Hematopoietic multipotent progenitor cell treated with erythropoietin and hydrocortisone succinate and interleukin-3 and kit ligand, for 15 days (in vitro differentiated cells): ENCODE data around the gene TAS2R38.
"Not testable (repeated sequence)": the region's sequence is repeated elsewhere in the genome, so short reads cannot be mapped to it uniquely, and the experiment has no call there.

ENCODE experiments used
- DNase-seq: peaks from one replicate; pipeline ENCODE4 v3.0.0-alpha.2; 2015; ENCODE audit warnings: low spot score

The TAS2R38 gene

GRCh38 chr7:141973673-141974072 lies at the start of gene TAS2R38:
TAS2R38 (minus strand) TSS chr7:141973773; CDS start chr7:141973689, 84 bp downstream.
- no peak for DNase-seq

DNA sequence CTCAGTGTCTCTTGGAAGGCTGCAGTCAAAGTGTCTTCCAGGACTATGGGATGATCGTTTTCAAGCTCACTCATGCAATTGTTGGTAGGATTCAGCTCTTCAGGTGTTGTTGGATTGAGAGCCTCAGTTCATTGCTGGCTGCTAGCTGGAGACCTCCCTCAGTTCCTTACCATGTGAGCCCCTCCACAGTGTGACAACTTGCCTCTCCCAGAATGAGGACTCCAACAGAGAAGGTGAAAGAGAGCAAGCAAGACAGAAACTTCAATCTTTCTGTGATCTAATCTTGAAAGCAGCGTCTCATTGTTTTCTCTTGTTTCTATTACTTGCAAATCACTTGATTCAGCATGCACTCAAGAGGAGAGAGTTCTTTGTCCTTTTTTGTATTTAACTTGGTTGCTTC lies 44.6 kb upstream of the TAS2R38 start:
- DNase-seq, result no peak

DNA sequence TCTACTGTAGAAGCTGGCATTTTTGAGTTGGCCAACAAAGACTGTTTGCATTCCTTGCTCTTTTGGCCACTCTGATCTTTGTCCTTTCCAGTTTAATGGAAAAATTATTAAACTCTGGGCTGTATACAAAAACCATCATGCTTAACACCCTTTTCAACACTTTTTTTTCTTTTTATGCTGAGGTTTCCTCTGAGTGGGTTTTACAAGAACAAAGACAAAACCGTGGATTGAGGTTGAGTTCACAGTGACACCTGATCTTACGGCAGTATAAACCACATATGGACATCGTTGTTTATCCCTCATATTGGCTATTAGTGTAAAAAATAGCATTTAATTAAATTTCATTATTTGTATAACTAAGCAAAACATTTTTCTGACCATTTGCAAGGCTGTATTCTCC lies 43.9 kb upstream of the TAS2R38 start:
- no peak for DNase-seq

DNA sequence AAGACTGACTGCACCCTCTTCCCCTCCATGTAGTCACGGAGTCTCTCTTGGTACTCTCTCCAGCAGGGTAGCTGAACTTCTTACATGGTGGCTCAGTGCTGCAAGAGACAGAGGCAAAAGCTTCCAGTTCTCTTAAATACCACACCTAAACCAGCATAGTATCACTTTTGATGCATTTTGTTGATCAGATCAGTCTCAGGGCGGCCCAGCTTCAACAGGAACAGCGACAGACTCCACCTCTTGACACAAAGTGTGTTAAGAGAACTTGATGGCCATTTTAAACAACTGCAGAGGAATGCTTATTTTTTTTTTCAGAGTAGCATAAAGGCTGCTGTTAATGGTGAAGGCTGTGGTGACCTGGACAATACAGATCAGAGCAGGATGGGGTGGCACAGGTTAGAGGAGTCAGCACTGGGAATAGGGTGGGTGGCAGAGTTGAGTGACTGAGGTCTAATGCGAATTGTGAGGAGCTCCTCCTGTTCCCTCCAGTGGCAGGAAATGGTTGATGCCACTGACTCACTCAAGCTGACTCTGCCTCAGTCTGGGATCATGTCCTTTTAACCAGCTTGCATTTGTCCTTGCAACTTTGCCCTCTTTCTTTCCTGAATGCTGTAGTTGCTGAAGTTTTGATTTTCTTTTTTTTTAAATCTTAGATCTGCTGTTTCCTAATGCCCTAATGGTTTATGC lies 39.4 kb upstream of the TAS2R38 start:
- DNase-seq, result no peak

- DNase-seq, result no peak
Measured at GRCh38 chr7:142010952-142011548, 37.5 kb upstream of the TAS2R38 start.

DNA sequence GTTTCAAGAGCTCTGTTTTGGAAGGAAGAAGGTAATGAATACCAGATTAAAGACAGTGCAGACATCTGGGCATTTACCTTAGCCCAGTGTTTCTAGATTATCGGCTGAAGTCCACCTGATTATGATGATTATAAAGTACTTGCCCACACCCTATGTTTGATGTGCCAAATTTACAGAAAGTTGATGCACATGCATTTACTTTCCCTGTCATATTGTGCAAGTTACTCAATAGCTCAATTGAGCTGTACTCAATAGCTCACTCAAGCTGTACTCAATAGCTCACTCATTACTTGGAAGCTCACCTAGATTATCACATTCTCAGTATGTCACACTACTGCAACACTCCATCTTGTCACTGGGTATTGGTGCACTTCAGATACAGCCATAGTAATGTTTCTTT lies 35.6 kb upstream of the TAS2R38 start:
- no peak for DNase-seq

DNA sequence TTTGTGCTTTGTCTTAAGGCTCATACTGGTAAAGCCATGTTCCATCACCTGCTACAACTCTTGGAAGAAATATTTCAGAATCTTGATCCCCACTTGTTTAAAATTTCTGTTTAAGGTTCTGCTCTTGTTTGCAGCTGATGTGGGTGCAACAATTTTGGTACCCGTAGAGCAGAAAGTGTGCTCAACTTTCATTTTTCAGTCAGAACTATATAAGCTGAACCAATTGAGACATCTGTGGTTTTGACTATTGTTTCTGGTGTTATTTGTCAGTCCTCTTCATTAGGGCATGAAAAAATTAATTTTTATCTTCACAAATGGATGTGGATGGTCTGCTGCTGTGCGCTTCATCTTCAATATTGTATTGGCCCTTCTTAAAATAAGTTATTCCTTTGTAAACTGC lies 33.0 kb upstream of the TAS2R38 start:
- no peak for DNase-seq

- DNase-seq, result no peak
Measured at GRCh38 chr7:142002179-142002578, 28.6 kb upstream of the TAS2R38 start.

- DNase-seq, result no peak
Measured at GRCh38 chr7:142001163-142001874, 27.7 kb upstream of the TAS2R38 start.

DNA sequence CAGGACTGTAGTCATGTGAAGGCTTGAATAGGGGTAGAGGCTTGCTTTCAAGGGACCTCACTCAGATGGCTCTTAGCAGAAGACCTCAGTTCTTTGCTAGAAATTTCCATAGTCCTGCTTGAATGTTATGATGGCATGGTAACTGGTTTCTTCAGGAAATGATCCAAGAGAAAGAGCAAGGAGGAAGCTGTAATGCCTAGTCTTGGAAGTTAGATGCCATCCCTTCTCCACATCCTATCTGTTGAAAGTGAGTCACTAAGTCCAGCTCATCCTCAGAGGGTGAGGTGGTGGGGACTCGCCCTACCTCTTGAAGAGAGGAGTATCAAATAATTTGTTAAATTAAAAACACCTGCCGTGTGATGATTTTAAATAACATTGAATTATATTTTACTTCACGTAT lies 26.7 kb upstream of the TAS2R38 start:
- no peak for DNase-seq

DNA sequence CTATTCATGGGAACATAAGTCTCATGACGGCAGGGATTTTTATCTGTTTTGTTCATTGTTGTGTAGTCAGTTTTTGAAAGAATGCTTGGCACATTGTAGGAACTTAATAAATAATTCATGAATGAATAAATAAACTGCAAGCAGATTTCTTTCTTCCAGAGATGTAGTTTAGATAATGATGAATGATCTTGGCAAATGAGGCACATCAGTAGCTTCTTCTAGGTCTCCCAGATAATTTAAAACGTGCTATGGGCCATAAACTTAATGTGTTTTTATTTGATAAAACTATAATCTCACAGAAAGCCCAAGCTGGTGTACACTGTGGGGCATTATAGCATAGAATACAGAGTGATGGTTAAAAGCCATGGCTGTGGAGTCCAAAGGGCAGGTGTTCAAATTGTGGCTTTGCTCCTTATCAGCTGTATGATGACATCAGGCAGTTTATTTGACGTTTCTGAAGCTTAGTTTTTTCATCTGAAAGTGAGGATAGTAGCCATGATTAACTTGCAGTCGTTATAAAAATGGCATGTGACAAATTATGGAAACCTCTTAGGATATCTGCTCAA lies 25.6 kb upstream of the TAS2R38 start:
- no peak for DNase-seq

- DNase-seq, result no peak
Measured at GRCh38 chr7:141993354-141993753, 19.8 kb upstream of the TAS2R38 start.

GRCh38 chr7:141992688-141993087 lies 19.1 kb upstream of the TAS2R38 start:
- DNase-seq, result no peak

DNA sequence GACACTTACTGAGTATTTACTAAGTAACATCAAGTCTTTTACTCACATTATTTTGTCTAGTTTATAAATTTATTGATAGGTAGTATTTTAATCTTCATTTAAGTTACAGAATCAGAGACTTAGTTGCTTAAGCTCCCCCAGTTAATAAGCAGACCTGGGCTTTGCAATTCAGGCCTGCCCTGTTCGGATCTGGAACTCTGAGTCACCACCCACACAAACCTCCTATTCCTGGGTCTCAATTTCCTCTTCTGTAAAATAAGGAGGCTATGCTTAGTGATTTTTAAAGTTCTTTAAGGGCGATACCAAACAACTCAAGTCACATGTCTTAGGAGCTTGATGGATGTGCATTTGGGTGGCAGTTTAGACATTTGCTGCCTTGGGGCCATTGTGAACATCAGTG lies 18.6 kb upstream of the TAS2R38 start:
- DNase-seq, result no peak

DNA sequence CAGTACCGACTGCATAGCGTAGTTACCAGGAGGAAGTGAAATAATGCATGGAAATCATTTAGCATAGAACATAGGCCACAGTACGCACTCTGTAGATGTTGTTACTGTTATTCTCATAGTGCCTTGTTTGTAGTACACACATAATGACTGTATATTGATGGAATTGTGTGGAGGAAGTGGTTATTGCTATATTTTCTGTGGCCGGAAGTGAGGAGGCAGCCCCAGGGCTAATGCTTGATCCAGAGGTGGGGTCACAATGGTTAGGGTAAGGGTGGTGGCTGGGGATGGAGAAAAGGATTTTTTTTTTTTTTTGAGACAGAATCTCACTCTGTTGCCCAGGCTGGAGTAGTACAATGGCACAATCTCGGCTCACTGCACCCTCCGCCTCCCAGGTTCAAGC lies 17.6 kb upstream of the TAS2R38 start:
- DNase-seq, result no peak

- no peak for DNase-seq
Measured at GRCh38 chr7:141990011-141990725, 16.6 kb upstream of the TAS2R38 start.

GRCh38 chr7:141987803-141988202 lies 14.2 kb upstream of the TAS2R38 start:
- not testable (repeated sequence) for DNase-seq

DNA sequence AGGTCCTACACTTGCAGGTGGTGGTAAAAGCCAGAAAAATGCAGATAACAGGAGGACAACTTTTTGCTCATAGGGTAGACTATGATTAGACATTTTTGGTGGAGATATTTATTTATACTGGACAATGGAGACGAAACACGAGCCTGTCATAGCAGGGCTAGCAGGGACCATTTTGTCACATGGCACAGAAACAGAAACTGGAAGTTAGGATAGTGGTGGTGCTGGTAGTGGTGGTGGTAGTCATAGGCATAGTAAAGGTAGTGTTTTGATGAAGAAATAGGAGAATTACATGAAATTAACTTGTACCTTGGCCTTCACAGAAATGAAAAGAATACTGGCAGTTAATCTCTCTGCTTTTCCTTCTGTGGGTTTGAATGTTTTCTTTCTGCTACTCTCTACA lies 13.3 kb upstream of the TAS2R38 start:
- DNase-seq, result no peak

GRCh38 chr7:141985926-141986325 lies 12.4 kb upstream of the TAS2R38 start:
- not testable (repeated sequence) for DNase-seq

DNA sequence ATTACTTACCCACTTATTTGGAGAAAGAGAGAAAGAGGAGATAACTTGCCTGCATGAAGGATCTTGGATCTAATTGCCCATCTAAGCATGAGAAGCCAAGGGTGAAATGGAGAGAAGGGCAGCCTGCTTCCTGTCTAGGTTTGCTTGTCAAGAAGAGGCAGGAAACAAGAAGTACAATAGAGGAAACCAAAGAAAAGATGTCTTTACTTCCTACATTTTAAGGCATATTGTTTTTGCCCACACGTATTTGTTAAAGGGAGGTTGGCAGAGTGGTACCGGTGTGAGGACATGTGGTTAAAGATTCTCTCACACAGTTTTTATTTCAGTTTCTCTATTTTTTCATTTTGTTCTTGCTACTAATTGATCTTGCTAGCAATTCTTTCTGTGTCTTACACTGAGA lies 6.0 kb upstream of the TAS2R38 start:
- DNase-seq, result no peak

DNA sequence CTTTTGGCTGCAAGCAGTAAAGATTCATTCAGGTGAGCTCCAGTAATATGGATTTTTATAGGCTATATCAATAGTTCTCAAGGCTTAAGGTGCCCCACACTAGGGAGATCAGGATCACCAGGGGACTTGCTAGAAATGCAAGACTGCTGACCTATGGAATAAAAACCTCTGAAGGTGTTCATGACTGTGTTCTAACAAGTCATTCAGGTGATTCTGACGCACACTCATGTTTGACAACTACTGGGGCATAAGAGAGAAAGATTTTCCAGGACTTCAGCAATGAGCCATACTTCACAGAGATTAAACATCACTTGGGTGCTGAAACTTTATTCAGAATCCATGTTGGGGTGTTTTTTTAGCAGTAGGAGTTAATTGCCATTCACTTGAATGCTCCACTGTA lies 4.8 kb upstream of the TAS2R38 start:
- no peak for DNase-seq

- DNase-seq, result no peak
Measured at GRCh38 chr7:141976524-141977245, 3.1 kb upstream of the TAS2R38 start.
